Measurements from ENCODE around the gene BRD3OS.
A peak's percentile ranks its signal among the peaks of the same experiment; 100 is the strongest.
"Not testable (repeated sequence)": the region's sequence is repeated elsewhere in the genome, so short reads cannot be mapped to it uniquely, and the experiment has no call there.

The BRD3OS gene

DNA sequence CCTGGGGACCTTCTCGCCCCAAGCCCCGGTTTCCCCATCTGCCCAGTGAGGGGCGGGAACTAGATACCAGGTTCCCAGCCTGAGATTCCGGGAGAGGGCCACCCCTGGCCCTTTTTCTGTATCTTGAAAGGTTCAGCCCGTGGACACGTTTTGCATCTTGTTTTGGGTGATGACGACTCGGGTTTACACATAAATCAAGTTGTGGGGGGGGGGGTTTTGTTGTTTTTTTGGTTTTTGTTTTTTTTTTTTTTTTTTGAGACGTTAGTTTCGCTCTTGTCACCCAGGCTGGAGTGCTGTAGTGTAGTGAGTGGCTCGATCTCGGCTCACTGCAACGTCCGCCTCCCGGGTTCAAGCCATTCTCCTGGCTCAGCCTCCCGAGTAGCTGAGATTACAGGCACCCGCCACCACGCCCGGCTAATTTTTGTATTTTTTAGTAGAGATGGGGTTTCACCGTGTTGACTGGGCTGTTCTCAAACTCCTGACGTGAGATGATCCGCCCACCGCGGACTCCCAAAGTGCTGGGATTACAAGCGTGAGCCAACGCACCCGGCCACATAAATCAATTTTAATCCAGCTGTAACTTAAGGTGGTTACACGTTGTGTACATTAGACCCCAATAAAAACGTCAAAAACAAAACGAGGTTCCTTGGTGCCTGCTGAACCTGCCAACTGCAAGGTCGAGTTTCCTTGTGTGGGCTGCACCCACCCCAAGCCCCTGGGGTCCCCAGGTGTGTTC lies 43.6 kb downstream of the BRD3OS start:
- TF ChIP-seq POLR2A (IDR thresholded peaks at IDR 0.05; ENCODE audit: extremely low read depth, insufficient read length) (no peak), MYC (IDR thresholded peaks at IDR 0.05; ENCODE audit: low read depth, low read length) (no peak)
- TF ChIP-seq, protein P1, sequence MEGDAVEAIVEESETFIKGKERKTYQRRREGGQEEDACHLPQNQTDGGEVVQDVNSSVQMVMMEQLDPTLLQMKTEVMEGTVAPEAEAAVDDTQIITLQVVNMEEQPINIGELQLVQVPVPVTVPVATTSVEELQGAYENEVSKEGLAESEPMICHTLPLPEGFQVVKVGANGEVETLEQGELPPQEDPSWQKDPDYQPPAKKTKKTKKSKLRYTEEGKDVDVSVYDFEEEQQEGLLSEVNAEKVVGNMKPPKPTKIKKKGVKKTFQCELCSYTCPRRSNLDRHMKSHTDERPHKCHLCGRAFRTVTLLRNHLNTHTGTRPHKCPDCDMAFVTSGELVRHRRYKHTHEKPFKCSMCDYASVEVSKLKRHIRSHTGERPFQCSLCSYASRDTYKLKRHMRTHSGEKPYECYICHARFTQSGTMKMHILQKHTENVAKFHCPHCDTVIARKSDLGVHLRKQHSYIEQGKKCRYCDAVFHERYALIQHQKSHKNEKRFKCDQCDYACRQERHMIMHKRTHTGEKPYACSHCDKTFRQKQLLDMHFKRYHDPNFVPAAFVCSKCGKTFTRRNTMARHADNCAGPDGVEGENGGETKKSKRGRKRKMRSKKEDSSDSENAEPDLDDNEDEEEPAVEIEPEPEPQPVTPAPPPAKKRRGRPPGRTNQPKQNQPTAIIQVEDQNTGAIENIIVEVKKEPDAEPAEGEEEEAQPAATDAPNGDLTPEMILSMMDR (IDR thresholded peaks at IDR 0.05; ENCODE audit: low read depth, low read length), result no peak
- TF ChIP-seq, protein P2, sequence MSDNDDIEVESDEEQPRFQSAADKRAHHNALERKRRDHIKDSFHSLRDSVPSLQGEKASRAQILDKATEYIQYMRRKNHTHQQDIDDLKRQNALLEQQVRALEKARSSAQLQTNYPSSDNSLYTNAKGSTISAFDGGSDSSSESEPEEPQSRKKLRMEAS (IDR thresholded peaks at IDR 0.05; ENCODE audit: low read depth, low read length), result no peak
- DNase-seq (ENCODE audit: low read depth), result no peak
- H3K4me3 ChIP-seq (ENCODE audit: low read depth, low read length), result peak overlapping the region; percentile 63

DNA sequence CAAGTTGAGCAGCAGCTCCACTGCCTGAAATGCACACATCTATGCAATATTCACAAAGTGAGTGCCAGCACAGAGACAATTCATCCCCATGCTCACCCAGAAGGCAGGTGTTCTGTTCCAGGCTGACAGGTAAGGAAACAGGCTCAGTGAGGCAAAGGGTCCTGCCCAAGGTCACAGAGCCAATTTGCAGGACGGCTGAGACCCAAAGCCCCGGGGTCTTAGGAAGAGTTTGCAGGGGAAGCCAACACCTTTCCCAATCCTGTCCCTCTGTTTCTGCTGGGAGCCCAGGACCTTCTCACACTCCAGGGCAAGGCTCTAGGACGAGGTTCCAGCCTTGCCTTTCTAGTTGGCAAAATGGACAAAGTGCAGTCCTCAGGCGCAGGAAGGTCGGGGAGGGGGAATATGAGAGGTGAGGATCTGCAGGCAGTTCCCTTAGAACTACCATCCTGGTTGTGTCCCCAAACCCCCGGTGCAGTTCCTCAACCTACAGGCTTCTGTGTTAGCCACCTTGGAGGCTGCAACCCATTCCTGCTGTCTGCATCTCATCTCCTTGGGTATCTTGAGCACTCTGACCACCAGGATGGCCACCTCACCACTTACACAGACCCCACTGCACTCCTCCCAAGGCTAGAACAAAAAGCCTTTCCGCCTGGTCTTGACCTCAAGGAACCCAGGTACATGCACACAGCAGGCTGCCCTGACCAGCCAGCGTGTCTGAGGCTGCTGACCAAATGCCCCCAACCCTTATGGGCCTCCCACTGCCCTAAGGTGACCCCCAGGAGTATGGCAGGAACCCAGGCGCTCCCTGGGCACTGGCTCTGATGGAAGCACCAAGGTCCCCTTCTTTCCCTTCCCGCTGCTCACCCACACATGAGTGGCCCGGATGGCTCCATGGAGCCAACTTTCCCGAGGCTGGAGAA lies 44.5 kb downstream of the BRD3OS start:
- no peak for TF ChIP-seq MYC (IDR thresholded peaks at IDR 0.05; ENCODE audit: low read depth, low read length)
- no peak for TF ChIP-seq POLR2A (IDR thresholded peaks at IDR 0.05; ENCODE audit: extremely low read depth, insufficient read length)
- TF ChIP-seq, protein P1 (IDR thresholded peaks at IDR 0.05; ENCODE audit: low read depth, low read length), result no peak
- TF ChIP-seq, protein P2 (IDR thresholded peaks at IDR 0.05; ENCODE audit: low read depth, low read length), result no peak
- DNase-seq (ENCODE audit: low read depth), result no peak
- no peak overlapping the region for H3K4me3 ChIP-seq (ENCODE audit: low read depth, low read length)

DNA sequence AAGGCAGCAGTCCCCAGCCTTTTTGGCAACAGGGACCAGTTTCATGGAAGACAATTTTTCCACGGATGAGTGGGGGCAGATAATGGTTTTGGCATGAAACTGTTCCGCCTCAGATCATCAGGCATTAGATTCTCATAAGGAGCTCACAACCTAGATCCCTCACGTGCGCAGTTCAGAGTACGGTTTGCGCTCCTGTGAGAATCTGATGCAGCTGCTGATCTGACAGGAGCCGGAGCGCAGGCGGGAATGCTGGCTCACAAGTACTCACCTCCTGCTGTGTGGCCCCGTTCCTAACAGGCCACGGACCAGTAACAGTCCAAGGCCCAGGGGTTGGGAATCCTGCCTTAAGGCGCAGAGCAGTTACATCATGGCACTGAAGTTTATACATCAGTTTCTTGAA lies 45.9 kb downstream of the BRD3OS start:
- no peak for DNase-seq (ENCODE audit: low read depth)
- no peak overlapping the region for H3K4me3 ChIP-seq (ENCODE audit: low read depth, low read length)
- TF ChIP-seq, protein P2 (IDR thresholded peaks at IDR 0.05; ENCODE audit: low read depth, low read length), result no peak
- TF ChIP-seq POLR2A (IDR thresholded peaks at IDR 0.05; ENCODE audit: extremely low read depth, insufficient read length), result no peak
- TF ChIP-seq, protein P1 (IDR thresholded peaks at IDR 0.05; ENCODE audit: low read depth, low read length), result no peak

DNA sequence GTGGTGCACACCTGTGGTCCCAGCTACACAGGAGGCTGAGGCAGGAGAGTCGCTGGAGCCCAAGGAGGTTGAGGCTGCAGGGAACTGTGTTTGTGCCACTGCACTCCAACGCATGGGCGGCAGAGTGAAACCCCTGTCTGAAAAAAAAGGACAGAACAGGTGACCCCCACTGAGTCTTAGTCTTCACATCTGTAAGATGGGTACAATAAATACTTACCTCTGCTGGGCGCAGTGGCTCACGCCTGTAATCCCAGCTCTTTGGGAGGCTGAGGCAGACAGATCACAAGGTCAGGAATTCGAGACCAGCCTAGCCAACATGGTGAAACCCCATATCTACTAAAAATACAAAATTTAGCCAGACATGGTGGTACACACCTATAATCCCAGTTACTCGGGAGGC lies 47.4 kb downstream of the BRD3OS start:
- not testable (repeated sequence) for DNase-seq (ENCODE audit: low read depth); H3K4me3 ChIP-seq (ENCODE audit: low read depth, low read length)

DNA sequence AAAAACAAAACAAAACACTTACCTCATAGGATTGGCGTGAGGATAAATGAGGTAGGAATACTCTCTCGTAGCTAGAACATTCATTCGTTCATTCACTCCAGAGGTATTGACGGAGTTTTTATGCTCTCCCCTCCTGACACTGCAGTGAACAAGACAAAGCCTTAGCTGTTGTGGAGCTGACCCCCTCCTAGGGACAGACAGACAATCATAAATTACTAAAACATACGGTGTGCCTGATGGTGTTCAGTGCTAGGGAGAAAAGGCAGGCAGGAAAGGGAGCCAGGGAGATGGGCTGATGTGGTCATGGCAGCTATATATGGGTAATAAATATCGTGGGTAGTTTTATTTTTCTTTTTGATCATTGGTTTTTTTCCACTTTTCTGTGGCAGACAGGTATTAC lies 48.2 kb downstream of the BRD3OS start:
- no peak overlapping the region for H3K4me3 ChIP-seq (ENCODE audit: low read depth, low read length)
- DNase-seq (ENCODE audit: low read depth), result no peak
- TF ChIP-seq, protein P2 (IDR thresholded peaks at IDR 0.05; ENCODE audit: low read depth, low read length), result no peak
- no peak for TF ChIP-seq MYC (IDR thresholded peaks at IDR 0.05; ENCODE audit: low read depth, low read length)
- no peak for TF ChIP-seq POLR2A (IDR thresholded peaks at IDR 0.05; ENCODE audit: extremely low read depth, insufficient read length)
- TF ChIP-seq, protein P1 (IDR thresholded peaks at IDR 0.05; ENCODE audit: low read depth, low read length), result no peak

DNA sequence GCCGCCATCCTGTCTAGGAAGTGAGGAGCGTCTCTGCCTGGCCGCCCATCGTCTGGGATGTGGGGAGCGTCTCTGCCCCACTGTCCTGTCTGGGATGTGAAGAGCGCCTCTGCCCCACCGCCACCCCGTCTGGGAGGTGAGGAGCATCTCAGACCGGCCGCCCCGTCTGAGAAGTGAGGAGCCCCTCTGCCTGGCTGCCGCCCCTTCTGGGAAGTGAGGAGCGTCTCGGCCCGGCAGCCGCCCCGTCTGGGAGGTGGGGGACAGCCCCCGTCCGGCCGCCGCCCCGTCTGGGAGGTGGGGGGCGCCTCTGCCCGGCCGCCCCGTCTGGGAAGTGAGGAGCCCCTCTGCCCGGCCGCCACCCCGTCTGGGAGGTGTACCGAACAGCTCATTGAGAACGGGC lies 50.4 kb downstream of the BRD3OS start:
- not testable (repeated sequence) for DNase-seq (ENCODE audit: low read depth); H3K4me3 ChIP-seq (ENCODE audit: low read depth, low read length)
